GM12891 (cell line): ENCODE measurements around the gene FAM117A.

Experiments used
- DNase-seq: peaks from one replicate; pipeline ENCODE4 v3.0.0; 2011; ENCODE audit warnings: low spot score; ENCODE audit not compliant: insufficient read length
- FAIRE-seq: peaks from 2 replicates; lab custom pipeline; 2011; peaks lifted over from hg19 to GRCh38; lab: Jason Lieb, UNC
- PAX5 ChIP-seq: IDR thresholded peaks from 2 replicates; pipeline ENCODE4 v1.6.1; 2011; ENCODE audit warnings: low read length, moderate library complexity, mild to moderate bottlenecking; ENCODE audit not compliant: insufficient read depth, severe bottlenecking
- POLR2A ChIP-seq: IDR thresholded peaks from 2 replicates; pipeline ENCODE4 v1.6.1; 2011; ENCODE audit warnings: low read depth, low read length, control low read depth
- POLR2AphosphoS5 ChIP-seq: IDR thresholded peaks from 2 replicates; pipeline ENCODE4 v1.6.1; 2011; ENCODE audit warnings: low read depth, low read length, control low read depth
- POU2F2 ChIP-seq: IDR thresholded peaks from 2 replicates; pipeline ENCODE4 v1.6.1; 2011; ENCODE audit warnings: low read depth, mild to moderate bottlenecking, control low read depth, low read length, moderate library complexity
- SPI1 ChIP-seq: IDR thresholded peaks from 2 replicates; pipeline ENCODE4 v1.6.1; 2011; ENCODE audit warnings: low read depth, low read length, control low read depth
- TAF1 ChIP-seq: IDR thresholded peaks from 2 replicates; pipeline ENCODE4 v1.6.1; 2011; ENCODE audit warnings: low read depth, low read length, control low read depth

The FAM117A gene

DNA sequence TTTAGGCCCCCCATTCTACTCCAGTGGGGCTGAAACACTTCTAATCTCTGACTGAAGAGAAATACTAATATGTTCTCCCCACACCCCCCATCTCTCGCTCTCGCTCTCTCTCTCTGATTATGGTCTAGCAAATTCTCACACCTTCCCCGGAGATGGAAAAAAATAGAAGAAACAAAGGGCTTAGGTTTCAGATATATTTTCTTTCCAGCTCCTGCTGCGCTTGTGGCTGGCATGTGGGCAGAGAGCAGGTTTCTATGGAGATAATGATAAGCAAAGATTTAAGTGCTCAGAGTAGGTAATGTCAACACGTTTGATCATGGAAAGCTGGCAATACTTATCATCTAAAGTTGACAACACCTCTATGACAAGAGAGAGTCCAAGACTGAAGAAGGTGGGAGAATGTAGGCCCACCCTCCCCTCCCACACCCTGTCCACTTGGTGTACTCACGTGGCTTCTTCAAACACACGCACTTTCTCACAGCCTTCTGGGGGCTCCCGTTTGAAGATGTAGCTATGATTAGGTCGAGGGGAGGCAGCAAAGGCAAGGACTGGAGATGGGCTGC is 48.1 kb downstream of the FAM117A start:
- FAIRE-seq: no peak
- TF ChIP-seq POU2F2 (no peak), POLR2AphosphoS5 (no peak), TAF1 (no peak), POLR2A (no peak), SPI1 (no peak), PAX5 (no peak)
- no peak for DNase-seq

- DNase-seq (no peak), FAIRE-seq (no peak)
- TF ChIP-seq POLR2A (no peak), POLR2AphosphoS5 (no peak), PAX5 (no peak)
These were observed 48.7 kb downstream of the FAM117A start for GRCh38 chr17:49715216-49715615.

GRCh38 chr17:49708515-49709183 is 55.3 kb downstream of the FAM117A start:
- TF ChIP-seq POLR2AphosphoS5: 0 out of 2 replicates have a peak, but pooled peaks have one; percentile 16
- no peak for TF ChIP-seq PAX5
- FAIRE-seq (no peak), DNase-seq (no peak)

- TF ChIP-seq SPI1 (no peak), TAF1 (peak; percentile 59), POLR2AphosphoS5 (peak; percentile 70; the same call in 1 of the 2 replicates), POU2F2 (peak; percentile 51; the same call in 1 of the 2 replicates), PAX5 (no peak), POLR2A (peak; percentile 79)
- peak; percentile 97 for FAIRE-seq
These were observed 56.1 kb downstream of the FAM117A start, which contains the start of gene SLC35B1 for GRCh38 chr17:49707608-49708514. Gene SLC35B1 (minus strand): TSS chr17:49707964. CDS start chr17:49707833, 131 bp downstream.

DNA sequence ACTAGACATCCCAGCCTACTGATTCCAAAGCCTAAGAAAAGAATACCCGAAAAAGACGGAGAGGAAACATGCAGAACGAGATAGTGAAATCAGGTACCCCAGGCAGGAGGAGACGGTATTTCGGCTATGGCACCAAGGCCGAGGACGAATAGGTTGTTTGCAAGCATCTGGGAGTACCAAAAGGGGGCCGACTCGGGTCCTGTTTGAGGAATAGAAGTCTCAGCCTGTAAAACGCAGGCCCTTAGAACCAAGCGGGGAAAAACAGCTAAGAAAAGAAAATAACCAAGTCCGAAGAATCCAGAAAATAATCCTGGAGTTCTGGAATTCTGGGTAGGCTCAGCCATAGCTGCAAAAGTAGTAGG is 56.7 kb downstream of the FAM117A start:
- DNase-seq (no peak), FAIRE-seq (no peak)
- TF ChIP-seq SPI1 (no peak), TAF1 (no peak), PAX5 (no peak), POLR2A (no peak), POLR2AphosphoS5 (no peak), POU2F2 (no peak)

More at GRCh38 chr17:49707608-49708514, 56.1 kb downstream of the FAM117A start, which contains the start of gene SLC35B1:
- DNase-seq: peak; percentile 97

DNA sequence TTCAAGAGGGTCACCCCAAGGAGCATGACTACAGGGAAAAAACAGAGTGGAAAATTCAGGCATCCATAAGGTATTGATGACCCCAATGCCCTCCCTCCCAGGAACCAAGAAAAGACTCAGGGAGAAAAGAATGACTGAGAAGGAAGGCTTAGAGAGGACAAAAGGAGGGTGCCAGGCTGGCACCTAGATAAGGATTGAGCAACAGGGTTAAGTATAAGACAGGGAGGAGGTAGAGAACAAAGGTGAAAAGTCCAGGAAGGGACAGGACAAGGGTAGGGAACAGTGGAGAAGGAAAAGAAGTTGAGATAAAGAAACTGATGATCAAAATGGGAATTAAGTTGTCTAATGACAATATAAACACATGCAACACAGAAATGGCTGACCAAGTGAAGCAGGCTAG is 58.7 kb downstream of the FAM117A start:
- DNase-seq (no peak), FAIRE-seq (no peak)
- TF ChIP-seq PAX5 (no peak), SPI1 (no peak), POU2F2 (no peak), POLR2AphosphoS5 (no peak), POLR2A (no peak), TAF1 (no peak)

DNA sequence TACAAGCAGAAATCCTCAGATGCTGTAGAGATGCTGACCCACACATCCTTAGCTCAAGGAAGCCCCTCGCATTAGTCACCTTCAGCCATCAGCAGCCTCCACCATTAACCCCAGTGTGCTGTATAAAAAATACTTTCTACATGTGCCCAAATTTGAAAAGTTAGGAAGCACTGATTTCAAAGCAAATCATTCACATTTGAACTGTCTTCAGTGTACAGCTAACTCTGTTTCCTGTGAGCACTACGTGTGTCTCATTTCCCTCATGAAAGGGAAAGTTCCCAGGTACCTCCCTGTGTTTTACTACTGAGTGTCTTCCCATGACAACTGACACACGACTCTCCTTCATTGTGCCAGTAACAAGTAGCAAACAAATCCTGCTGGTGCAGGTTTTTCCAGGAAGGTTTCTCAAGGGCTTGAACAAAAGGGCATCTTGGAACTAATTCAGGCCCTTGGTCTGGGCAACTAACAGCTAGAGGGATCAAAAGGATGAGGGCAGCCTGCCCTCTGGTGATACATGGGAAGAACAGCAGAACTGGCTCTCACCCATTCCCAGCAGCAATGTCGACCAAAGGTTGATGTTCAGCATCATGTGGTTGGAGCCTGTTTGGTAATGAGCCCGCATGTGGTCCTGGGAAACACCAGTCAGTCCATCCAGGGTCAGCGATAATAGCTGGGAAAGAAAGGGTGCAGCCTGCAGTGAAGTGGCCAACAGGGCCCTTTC is 60.2 kb downstream of the FAM117A start:
- FAIRE-seq (no peak), DNase-seq (no peak)
- TF ChIP-seq SPI1 (no peak), TAF1 (no peak), POU2F2 (no peak), PAX5 (no peak), POLR2A (no peak), POLR2AphosphoS5 (no peak)

- no peak for FAIRE-seq
- no peak for TF ChIP-seq POLR2AphosphoS5
- no peak for TF ChIP-seq POLR2A
- TF ChIP-seq PAX5: no peak
- no peak for TF ChIP-seq TAF1
- no peak for TF ChIP-seq POU2F2
- TF ChIP-seq SPI1: no peak
- DNase-seq: no peak
These were observed 63.0 kb downstream of the FAM117A start for GRCh38 chr17:49700960-49701359.

DNA sequence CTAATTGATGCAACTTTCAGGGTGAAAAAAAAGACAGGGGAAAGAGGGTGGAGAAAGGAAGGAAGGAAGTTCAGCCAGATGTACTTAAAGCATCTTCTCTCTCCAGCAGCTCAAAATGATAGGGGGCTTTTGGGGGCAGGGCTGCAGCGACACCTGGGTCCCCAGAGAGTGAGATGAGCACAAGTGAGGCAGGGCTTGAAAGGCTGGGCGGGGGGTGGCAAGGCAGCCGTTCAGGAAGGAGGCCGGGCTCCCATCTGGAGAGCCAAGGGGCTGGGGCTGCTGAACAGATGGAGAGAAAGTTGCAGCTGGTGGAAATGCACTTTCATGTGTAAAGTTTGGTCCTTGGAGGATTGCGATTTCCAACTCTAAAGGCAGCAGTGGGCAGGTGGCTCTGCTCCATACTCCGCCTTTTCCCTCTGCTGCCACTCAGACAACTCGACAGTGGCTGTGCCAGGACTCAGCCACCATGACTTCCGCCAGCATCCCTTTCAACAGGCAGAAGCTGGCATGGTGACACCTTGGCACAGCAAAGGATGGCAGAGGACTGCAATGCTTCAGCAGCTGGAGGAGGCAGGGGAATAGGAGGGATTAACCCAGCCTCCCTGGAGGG is 63.9 kb downstream of the FAM117A start:
- DNase-seq (no peak), FAIRE-seq (no peak)
- TF ChIP-seq POLR2AphosphoS5: no peak
- no peak for TF ChIP-seq POLR2A
- TF ChIP-seq PAX5: no peak
- no peak for TF ChIP-seq POU2F2
- no peak for TF ChIP-seq TAF1
- TF ChIP-seq SPI1: no peak
